Liver (tissue), 9 donors: ENCODE measurements around the gene ZFYVE28. TPM values are rescaled to one million over a fixed set of nuclear protein-coding genes. Genes with fewer than 3 reads are reported as not detected.

Experiments
- DNase-seq: peaks from one replicate; pipeline ENCODE4 v3.0.0-alpha.2; 2017; ENCODE audit warnings: low spot score
- H3K27ac ChIP-seq, 2 donors: one replicate each; pipeline ENCODE4 v1.7.0; 2013; ENCODE audit warnings: inconsistent platforms in 2 of 2, low read length in 2 of 2, control low read depth in 1 of 2, low read depth in 1 of 2, mild to moderate bottlenecking in 1 of 2
- H3K27me3 ChIP-seq, 4 donors: one replicate each; pipeline versions ENCODE4 v1.6.1 to v1.7.0; 2013; ENCODE audit warnings: low read length in 3 of 4, inconsistent platforms in 1 of 4, mild to moderate bottlenecking in 1 of 4, moderate library complexity in 1 of 4; ENCODE audit not compliant: control insufficient read depth in 4 of 4, insufficient read depth in 4 of 4
- H3K36me3 ChIP-seq, 4 donors: one replicate each; pipeline versions ENCODE4 v1.6.1 to v1.7.0; 2013; ENCODE audit warnings: low read length in 3 of 4, mild to moderate bottlenecking in 3 of 4, low read depth in 1 of 4, moderate library complexity in 1 of 4; ENCODE audit not compliant: control insufficient read depth in 4 of 4, insufficient read depth in 3 of 4
- H3K4me1 ChIP-seq, 4 donors: one replicate each; pipeline versions ENCODE4 v1.6.1 to v1.7.0; 2013; ENCODE audit warnings: low read length in 3 of 4, mild to moderate bottlenecking in 3 of 4, moderate library complexity in 1 of 4; ENCODE audit not compliant: control insufficient read depth in 4 of 4, insufficient read depth in 4 of 4
- H3K4me3 ChIP-seq, 3 donors: one replicate each; pipeline versions ENCODE4 v1.6.1 to v1.7.0; 2013; ENCODE audit warnings: low read length in 3 of 3, control low read depth in 1 of 3, low read depth in 1 of 3, mild to moderate bottlenecking in 1 of 3
- H3K9ac ChIP-seq, 2 donors: one replicate each; pipeline ENCODE4 v1.7.0; 2013; ENCODE audit warnings: low read length in 2 of 2, mild to moderate bottlenecking in 2 of 2, moderate library complexity in 2 of 2, control low read depth in 1 of 2, low read depth in 1 of 2
- H3K9me3 ChIP-seq, 4 donors: one replicate each; pipeline versions ENCODE4 v1.6.1 to v1.7.0; 2013; ENCODE audit warnings: low read length in 3 of 4; ENCODE audit not compliant: control insufficient read depth in 4 of 4
- ATF3 ChIP-seq: IDR thresholded peaks from 2 replicates; pipeline ENCODE4 v1.6.1; 2016; ENCODE audit warnings: antibody characterized with exemption
- CTCF ChIP-seq: fragments of 150-350 bp; IDR thresholded peaks from 2 replicates; pipeline ENCODE4 v1.5.1; 2017; ENCODE audit warnings: improper control_type of control experiment, low read depth, low read length; ENCODE audit not compliant: missing input control
- EGR1 ChIP-seq, 2 donors: IDR thresholded peaks; 2 replicates each; pipeline ENCODE4 v1.6.1; 2016 to 2018; ENCODE audit warnings: antibody characterized with exemption in 2 of 2, low read depth in 2 of 2
- FOXA1 ChIP-seq: IDR thresholded peaks from 2 replicates; pipeline ENCODE4 v1.6.1; 2016; ENCODE audit warnings: antibody characterized with exemption
- FOXA2 ChIP-seq: IDR thresholded peaks from 2 replicates; pipeline ENCODE4 v1.6.1; 2016; ENCODE audit warnings: antibody characterized with exemption
- GABPA ChIP-seq, 2 donors: IDR thresholded peaks in 1 of 2; conservative IDR thresholded peaks in 1 of 2; 2 replicates each; pipeline ENCODE4 v1.6.1; 2016; ENCODE audit warnings: antibody characterized with exemption in 2 of 2, mild to moderate bottlenecking in 1 of 2, moderate library complexity in 1 of 2
- HNF4A ChIP-seq, 2 donors: conservative IDR thresholded peaks; 2 replicates each; pipeline ENCODE4 v1.6.1; 2016; ENCODE audit warnings: antibody characterized with exemption in 2 of 2, mild to moderate bottlenecking in 2 of 2
- HNF4G ChIP-seq: IDR thresholded peaks from 2 replicates; pipeline ENCODE4 v1.6.1; 2016; ENCODE audit warnings: antibody characterized with exemption
- JUND ChIP-seq, 2 donors: IDR thresholded peaks; 2 replicates each; pipeline ENCODE4 v1.6.1; 2016; ENCODE audit warnings: antibody characterized with exemption in 2 of 2
- MAX ChIP-seq: IDR thresholded peaks from 2 replicates; pipeline ENCODE4 v1.6.1; 2016; ENCODE audit warnings: antibody characterized with exemption
- NR2F2 ChIP-seq: IDR thresholded peaks from 2 replicates; pipeline ENCODE4 v1.6.1; 2016; ENCODE audit warnings: antibody characterized with exemption
- RAD21 ChIP-seq, 2 donors: IDR thresholded peaks; 2 replicates each; pipeline ENCODE4 v1.6.1; 2016; ENCODE audit warnings: antibody characterized with exemption in 2 of 2, mild to moderate bottlenecking in 2 of 2
- REST ChIP-seq: IDR thresholded peaks from 2 replicates; pipeline ENCODE4 v1.6.1; 2016; ENCODE audit warnings: antibody characterized with exemption, mild to moderate bottlenecking
- RXRA ChIP-seq, 2 donors: IDR thresholded peaks; 2 replicates each; pipeline ENCODE4 v1.6.1; 2017 to 2018; ENCODE audit warnings: antibody characterized with exemption in 2 of 2, mild to moderate bottlenecking in 1 of 2
- SP1 ChIP-seq: IDR thresholded peaks from 2 replicates; pipeline ENCODE4 v1.6.1; 2018; ENCODE audit warnings: antibody characterized with exemption, mild to moderate bottlenecking
- TAF1 ChIP-seq: conservative IDR thresholded peaks from 2 replicates; pipeline ENCODE4 v1.6.1; 2016; ENCODE audit warnings: antibody characterized with exemption, mild to moderate bottlenecking
- YY1 ChIP-seq: IDR thresholded peaks from 2 replicates; pipeline ENCODE4 v1.6.1; 2016; ENCODE audit warnings: antibody characterized with exemption, mild to moderate bottlenecking
- ZBTB33 ChIP-seq: IDR thresholded peaks from 2 replicates; pipeline ENCODE4 v1.6.1; 2016; ENCODE audit warnings: antibody characterized with exemption
- WGBS: extraction: QIAGEN DNeasy Blood & Tissue Kit; methylation state at CpG from one replicate; pipeline ENCODE4 v1.1.7; 2013; 5-methylcytosine and 5-hydroxymethylcytosine counted together
- polyA plus RNA-seq, 2 donors: library from polyadenylated mRNA; stranded (reverse) in 1 of 2; unstranded in 1 of 2; fragments of 200-250 nt in 1 of 2; fragments of >200 nt in 1 of 2; fragmentation: Nextera tagmentation in 1 of 2; extraction: Ambion mirVana in 1 of 2; gene quantifications; one replicate each; pipeline versions ENCODE4 v1.2.1 to v1.2.3, GENCODE V29; 2013 to 2015
- total RNA-seq, 2 donors: library from RNA; depleted of rRNA; stranded (reverse); fragments of >200 nt; gene quantifications; one replicate each; pipeline ENCODE4 v1.2.3, GENCODE V29; 2014
- donor health status: healthy.
- donor health status: healthy.
- donor health status: healthy.
- donor health status: healthy.
- donor health status: healthy.

The ZFYVE28 gene
- total and polyA plus RNA-seq, 4 donors, result 2.0 to 6.1 (median 2.7) TPM

- TF ChIP-seq GABPA (IDR thresholded peaks at IDR 0.05 in 1 of 2, conservative IDR thresholded peaks at IDR 0.05 in 1 of 2) (no peak), JUND (IDR thresholded peaks at IDR 0.05) (no peak), RXRA (IDR thresholded peaks at IDR 0.05) (no peak)
Observed at GRCh38 chr4:2269618-2270163, 148.8 kb downstream of the ZFYVE28 start (continued).

- H3K4me3 ChIP-seq, result no peak overlapping the region
- WGBS, result 90% methylated on average over 6 of the region's 6 CpGs
- no peaks in the 10 kb centered on the region for H3K27me3 ChIP-seq
- no peaks in the 10 kb centered on the region for H3K9me3 ChIP-seq
- TF ChIP-seq FOXA2 (no peak), CTCF (no peak)
- H3K36me3 ChIP-seq, result no peaks in the 10 kb centered on the region
- H3K9ac ChIP-seq, result no peak overlapping the region
- no peak for DNase-seq
- H3K27ac ChIP-seq, result no peak overlapping the region
- H3K4me1 ChIP-seq, result peaks cover 0 to 9% (median 6%) of the 10 kb centered on the region in 4 donors
Observed at GRCh38 chr4:2269206-2269531, 149.3 kb downstream of the ZFYVE28 start.

- Histone ChIP-seq H3K9ac (no peak overlapping the region), H3K9me3 (no peaks in the 10 kb centered on the region), H3K27me3 (no peaks in the 10 kb centered on the region), H3K4me1 (peaks cover 0 to 9% (median 6%) of the 10 kb centered on the region in 4 donors), H3K27ac (no peak overlapping the region), H3K4me3 (no peak overlapping the region), H3K36me3 (no peaks in the 10 kb centered on the region)
- DNase-seq, result no peak
- WGBS, result 85% methylated on average over 22 of the region's 22 CpGs
- no peak for TF ChIP-seq YY1
Observed at GRCh38 chr4:2268357-2269205, 149.9 kb downstream of the ZFYVE28 start.

GRCh38 chr4:2267841-2268240 lies 150.6 kb downstream of the ZFYVE28 start:
- Histone ChIP-seq H3K27me3 (no peaks in the 10 kb centered on the region), H3K27ac (no peak overlapping the region), H3K9ac (no peak overlapping the region), H3K4me1 (peaks cover 2 to 10% (median 7%) of the 10 kb centered on the region in 4 donors), H3K4me3 (no peak overlapping the region), H3K36me3 (no peaks in the 10 kb centered on the region), H3K9me3 (no peaks in the 10 kb centered on the region)
- 92% methylated on average over 12 of the region's 12 CpGs for WGBS
- no peak for DNase-seq
- no peak for TF ChIP-seq YY1
- TF ChIP-seq TAF1, result no peak
- no peak for TF ChIP-seq HNF4G
- TF ChIP-seq FOXA1, result no peak
- no peak for TF ChIP-seq HNF4A (conservative IDR thresholded peaks at IDR 0.05)
- no peak for TF ChIP-seq EGR1 (IDR thresholded peaks at IDR 0.05; ENCODE audit: low read depth in 2 of 2)
- TF ChIP-seq MAX, result no peak
- no peak for TF ChIP-seq NR2F2
- TF ChIP-seq GABPA (IDR thresholded peaks at IDR 0.05 in 1 of 2, conservative IDR thresholded peaks at IDR 0.05 in 1 of 2), result no peak
- TF ChIP-seq RAD21 (IDR thresholded peaks at IDR 0.05), result no peak
- TF ChIP-seq FOXA2, result no peak
- TF ChIP-seq RXRA (IDR thresholded peaks at IDR 0.05), result no peak
- TF ChIP-seq SP1, result no peak
- no peak for TF ChIP-seq ATF3
- no peak for TF ChIP-seq REST
- no peak for TF ChIP-seq ZBTB33
